NCI-H128 (cell line): ENCODE measurements around the gene LCP2.

Experiments
- DNase-seq: peaks from one replicate; lab custom pipeline; 2025; ENCODE audit not compliant: unreplicated experiment; lab: John Stamatoyannopoulos, UW

Gene LCP2

GRCh38 chr5:170276140-170276539 lies 21.4 kb downstream of the LCP2 start:
- no peak for DNase-seq

- no peak for DNase-seq
Measured at GRCh38 chr5:170275376-170275994, 22.1 kb downstream of the LCP2 start.

- peak; percentile 19 for DNase-seq
Measured at GRCh38 chr5:170273968-170274710, 23.4 kb downstream of the LCP2 start.

- DNase-seq: no peak
Measured at GRCh38 chr5:170270293-170271069, 27.1 kb downstream of the LCP2 start.

GRCh38 chr5:170269579-170269978 lies 28.0 kb downstream of the LCP2 start:
- no peak for DNase-seq

GRCh38 chr5:170268884-170269283 lies 28.7 kb downstream of the LCP2 start:
- DNase-seq: no peak

- DNase-seq: no peak
Measured at GRCh38 chr5:170268153-170268689, 29.4 kb downstream of the LCP2 start.

- peak; percentile 9 for DNase-seq
Measured at GRCh38 chr5:170267431-170268152, 30.0 kb downstream of the LCP2 start.

- DNase-seq: no peak
Measured at GRCh38 chr5:170266570-170267381, 30.8 kb downstream of the LCP2 start.

GRCh38 chr5:170265522-170265921 lies 32.1 kb downstream of the LCP2 start:
- no peak for DNase-seq

- DNase-seq: no peak
Measured at GRCh38 chr5:170263906-170264305, 33.7 kb downstream of the LCP2 start.

- no peak for DNase-seq
Measured at GRCh38 chr5:170262061-170263045, 35.2 kb downstream of the LCP2 start.

GRCh38 chr5:170261528-170262043 lies 36.0 kb downstream of the LCP2 start:
- DNase-seq: no peak

- DNase-seq: no peak
Measured at GRCh38 chr5:170257370-170257769, 40.2 kb downstream of the LCP2 start.

- DNase-seq: no peak
Measured at GRCh38 chr5:170256571-170256970, 41.0 kb downstream of the LCP2 start.

GRCh38 chr5:170254056-170254455 lies 43.5 kb downstream of the LCP2 start:
- DNase-seq: no peak

- DNase-seq: no peak
Measured at GRCh38 chr5:170252720-170253350, 44.7 kb downstream of the LCP2 start.

- DNase-seq: no peak
Measured at GRCh38 chr5:170252109-170252508, 45.5 kb downstream of the LCP2 start.
